ENCODE results near the gene ZNF695. TPM values are rescaled to one million over a fixed set of nuclear protein-coding genes. Genes with fewer than 3 reads are reported as not detected.
A peak's percentile ranks its signal among the peaks of the same experiment; 100 is the strongest.

Gene ZNF695
- total and polyA plus RNA-seq, 2 of the 13 experiments (the other 11 are each of a cell fraction or from before 2014, with no cell fraction given): 2.9 to 11.6 TPM

DNA sequence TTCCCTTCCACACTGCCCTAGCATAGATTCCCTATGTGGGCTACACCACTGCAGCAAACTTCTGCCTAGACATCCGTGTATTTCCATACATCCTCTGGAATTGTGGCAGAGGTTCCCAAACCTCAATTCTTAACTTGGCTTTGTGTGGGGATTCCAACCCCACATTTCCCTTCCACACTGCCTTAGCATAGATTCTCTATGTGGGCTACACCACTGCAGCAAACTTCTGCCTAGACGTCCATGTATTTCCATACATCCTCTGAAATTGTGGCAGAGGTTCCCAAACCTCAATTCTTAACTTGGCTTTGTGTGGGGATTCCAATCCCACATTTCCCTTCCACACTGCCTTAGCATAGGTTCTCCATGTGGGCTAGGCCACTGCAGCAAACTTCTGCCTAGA, 39.4 kb upstream of the ZNF695 start (continued):
- TF ChIP-seq ZNF30 (CRISPR knock-in tag; IDR thresholded peaks at IDR 0.05) (no peak), RELA (CRISPR knock-in tag; IDR thresholded peaks at IDR 0.05) (no peak)

DNA sequence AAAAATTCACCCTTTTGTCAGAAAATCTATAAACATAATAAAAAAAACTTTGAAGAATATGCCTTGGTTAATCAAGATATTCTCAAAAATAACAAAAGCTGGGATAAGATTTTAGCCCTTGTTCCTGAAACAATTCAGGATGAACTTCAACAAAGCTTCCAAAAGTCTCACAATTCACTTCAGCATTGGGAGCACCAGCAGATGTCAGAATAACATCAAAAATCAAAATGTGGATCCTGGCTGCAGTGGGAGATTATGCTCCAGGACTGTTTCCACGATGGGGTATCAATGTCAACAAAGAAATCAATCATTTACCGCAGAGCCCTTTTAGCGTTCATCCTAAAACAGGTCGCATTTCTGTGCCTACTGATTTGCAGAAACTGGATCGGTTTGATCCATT, 35.5 kb upstream of the ZNF695 start:
- Histone ChIP-seq H3K4me1 (ENCODE audit: insufficient read depth, low read length) (no peaks in the 10 kb centered on the region), H3K4me2 (ENCODE audit: low read depth, low read length) (no peak overlapping the region), H3K36me3 (replicated peaks in 1 of 2; ENCODE audit: control insufficient read depth in 1 of 2, insufficient read depth in 2 of 2, low read length in 2 of 2) (peaks cover 0 to 16% of the 10 kb centered on the region in 2 experiments; a peak in 3 of 5 replicates), H4K20me1 (ENCODE audit: insufficient read depth, low read length) (no peaks in the 10 kb centered on the region), H3K79me2 (ENCODE audit: insufficient read depth, low read length) (peaks cover 46% of the 10 kb centered on the region), H2AFZ (ENCODE audit: low read length) (no peak overlapping the region), H3K27me3 (ENCODE audit: control insufficient read depth in 1 of 2, insufficient read depth in 2 of 2, low read length in 2 of 2) (no peaks in the 10 kb centered on the region), H3K27ac (ENCODE audit: extremely low read length, insufficient read depth, low read length) (no peak overlapping the region), H3K4me3 (replicated peaks in 1 of 3; ENCODE audit: insufficient read depth in 1 of 3, low read depth in 2 of 3, low read length in 3 of 3) (no peak overlapping the region), H3K9ac (ENCODE audit: insufficient read depth, low read depth, low read length) (no peak overlapping the region), H3K9me3 (ENCODE audit: low read length) (peaks cover 86% of the 10 kb centered on the region)
- ChIA-PET POLR2A (no interaction called here), CTCF (ENCODE audit: low intra/inter-chr PET ratio, low total read pairs) (no interaction called here)
- no peak for FAIRE-seq
- no TSS peak for BruUV-seq (replicated peaks)
- no peak for DNase-seq (ENCODE audit: low spot score)
- intact Hi-C loops (cut with micrococcal nuclease; ENCODE audit: unreplicated experiment): loop anchor here (1.0 kb wide), 1 partner anchor 331 kb away; no protein-coding TSS in a partner anchor
- 51% methylated on average over 5 of the region's 5 CpGs for WGBS (ENCODE audit: low lambda C conversion rate)
- ATAC-seq: no peak
- in situ Hi-C loops (cut with HindIII; ENCODE audit: extremely low pct_ligation_motif_present, low pct_unique_long_range_greater_than_20kb): no loop called here
- TF ChIP-seq, protein P1, sequence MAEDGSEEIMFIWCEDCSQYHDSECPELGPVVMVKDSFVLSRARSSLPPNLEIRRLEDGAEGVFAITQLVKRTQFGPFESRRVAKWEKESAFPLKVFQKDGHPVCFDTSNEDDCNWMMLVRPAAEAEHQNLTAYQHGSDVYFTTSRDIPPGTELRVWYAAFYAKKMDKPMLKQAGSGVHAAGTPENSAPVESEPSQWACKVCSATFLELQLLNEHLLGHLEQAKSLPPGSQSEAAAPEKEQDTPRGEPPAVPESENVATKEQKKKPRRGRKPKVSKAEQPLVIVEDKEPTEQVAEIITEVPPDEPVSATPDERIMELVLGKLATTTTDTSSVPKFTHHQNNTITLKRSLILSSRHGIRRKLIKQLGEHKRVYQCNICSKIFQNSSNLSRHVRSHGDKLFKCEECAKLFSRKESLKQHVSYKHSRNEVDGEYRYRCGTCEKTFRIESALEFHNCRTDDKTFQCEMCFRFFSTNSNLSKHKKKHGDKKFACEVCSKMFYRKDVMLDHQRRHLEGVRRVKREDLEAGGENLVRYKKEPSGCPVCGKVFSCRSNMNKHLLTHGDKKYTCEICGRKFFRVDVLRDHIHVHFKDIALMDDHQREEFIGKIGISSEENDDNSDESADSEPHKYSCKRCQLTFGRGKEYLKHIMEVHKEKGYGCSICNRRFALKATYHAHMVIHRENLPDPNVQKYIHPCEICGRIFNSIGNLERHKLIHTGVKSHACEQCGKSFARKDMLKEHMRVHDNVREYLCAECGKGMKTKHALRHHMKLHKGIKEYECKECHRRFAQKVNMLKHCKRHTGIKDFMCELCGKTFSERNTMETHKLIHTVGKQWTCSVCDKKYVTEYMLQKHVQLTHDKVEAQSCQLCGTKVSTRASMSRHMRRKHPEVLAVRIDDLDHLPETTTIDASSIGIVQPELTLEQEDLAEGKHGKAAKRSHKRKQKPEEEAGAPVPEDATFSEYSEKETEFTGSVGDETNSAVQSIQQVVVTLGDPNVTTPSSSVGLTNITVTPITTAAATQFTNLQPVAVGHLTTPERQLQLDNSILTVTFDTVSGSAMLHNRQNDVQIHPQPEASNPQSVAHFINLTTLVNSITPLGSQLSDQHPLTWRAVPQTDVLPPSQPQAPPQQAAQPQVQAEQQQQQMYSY (CRISPR knock-in tag; IDR thresholded peaks at IDR 0.05): no peak
- TF ChIP-seq, protein P2, sequence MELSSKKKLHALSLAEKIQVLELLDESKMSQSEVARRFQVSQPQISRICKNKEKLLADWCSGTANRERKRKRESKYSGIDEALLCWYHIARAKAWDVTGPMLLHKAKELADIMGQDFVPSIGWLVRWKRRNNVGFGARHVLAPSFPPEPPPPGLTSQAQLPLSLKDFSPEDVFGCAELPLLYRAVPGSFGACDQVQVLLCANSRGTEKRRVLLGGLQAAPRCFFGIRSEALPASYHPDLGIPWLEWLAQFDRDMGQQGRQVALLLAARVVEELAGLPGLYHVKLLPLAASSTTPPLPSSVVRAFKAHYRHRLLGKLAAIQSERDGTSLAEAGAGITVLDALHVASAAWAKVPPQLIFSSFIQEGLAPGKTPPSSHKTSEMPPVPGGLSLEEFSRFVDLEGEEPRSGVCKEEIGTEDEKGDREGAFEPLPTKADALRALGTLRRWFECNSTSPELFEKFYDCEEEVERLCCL (CRISPR knock-in tag; IDR thresholded peaks at IDR 0.05; ENCODE audit: borderline replicate concordance): no peak
- TF ChIP-seq ZNF543 (CRISPR knock-in tag; IDR thresholded peaks at IDR 0.05): no peak
- TF ChIP-seq, protein P3, sequence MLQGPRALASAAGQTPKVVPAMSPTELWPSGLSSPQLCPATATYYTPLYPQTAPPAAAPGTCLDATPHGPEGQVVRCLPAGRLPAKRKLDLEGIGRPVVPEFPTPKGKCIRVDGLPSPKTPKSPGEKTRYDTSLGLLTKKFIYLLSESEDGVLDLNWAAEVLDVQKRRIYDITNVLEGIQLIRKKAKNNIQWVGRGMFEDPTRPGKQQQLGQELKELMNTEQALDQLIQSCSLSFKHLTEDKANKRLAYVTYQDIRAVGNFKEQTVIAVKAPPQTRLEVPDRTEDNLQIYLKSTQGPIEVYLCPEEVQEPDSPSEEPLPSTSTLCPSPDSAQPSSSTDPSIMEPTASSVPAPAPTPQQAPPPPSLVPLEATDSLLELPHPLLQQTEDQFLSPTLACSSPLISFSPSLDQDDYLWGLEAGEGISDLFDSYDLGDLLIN (CRISPR knock-in tag; IDR thresholded peaks at IDR 0.05; ENCODE audit: borderline replicate concordance): no peak
- TF ChIP-seq ZSCAN25 (CRISPR knock-in tag; IDR thresholded peaks at IDR 0.05): no peak
- TF ChIP-seq, protein P4, sequence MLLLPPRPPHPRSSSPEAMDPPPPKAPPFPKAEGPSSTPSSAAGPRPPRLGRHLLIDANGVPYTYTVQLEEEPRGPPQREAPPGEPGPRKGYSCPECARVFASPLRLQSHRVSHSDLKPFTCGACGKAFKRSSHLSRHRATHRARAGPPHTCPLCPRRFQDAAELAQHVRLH (CRISPR knock-in tag; IDR thresholded peaks at IDR 0.05; ENCODE audit: borderline replicate concordance, low read depth): no peak
- no peak for TF ChIP-seq SKI (IDR thresholded peaks at IDR 0.05; ENCODE audit: partially characterized antibody)
- TF ChIP-seq NPAS2 (CRISPR knock-in tag; IDR thresholded peaks at IDR 0.05; ENCODE audit: borderline replicate concordance): no peak
- TF ChIP-seq, protein P5, sequence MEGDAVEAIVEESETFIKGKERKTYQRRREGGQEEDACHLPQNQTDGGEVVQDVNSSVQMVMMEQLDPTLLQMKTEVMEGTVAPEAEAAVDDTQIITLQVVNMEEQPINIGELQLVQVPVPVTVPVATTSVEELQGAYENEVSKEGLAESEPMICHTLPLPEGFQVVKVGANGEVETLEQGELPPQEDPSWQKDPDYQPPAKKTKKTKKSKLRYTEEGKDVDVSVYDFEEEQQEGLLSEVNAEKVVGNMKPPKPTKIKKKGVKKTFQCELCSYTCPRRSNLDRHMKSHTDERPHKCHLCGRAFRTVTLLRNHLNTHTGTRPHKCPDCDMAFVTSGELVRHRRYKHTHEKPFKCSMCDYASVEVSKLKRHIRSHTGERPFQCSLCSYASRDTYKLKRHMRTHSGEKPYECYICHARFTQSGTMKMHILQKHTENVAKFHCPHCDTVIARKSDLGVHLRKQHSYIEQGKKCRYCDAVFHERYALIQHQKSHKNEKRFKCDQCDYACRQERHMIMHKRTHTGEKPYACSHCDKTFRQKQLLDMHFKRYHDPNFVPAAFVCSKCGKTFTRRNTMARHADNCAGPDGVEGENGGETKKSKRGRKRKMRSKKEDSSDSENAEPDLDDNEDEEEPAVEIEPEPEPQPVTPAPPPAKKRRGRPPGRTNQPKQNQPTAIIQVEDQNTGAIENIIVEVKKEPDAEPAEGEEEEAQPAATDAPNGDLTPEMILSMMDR (CRISPR knock-in tag; IDR thresholded peaks at IDR 0.05): peak; percentile 58
- TF ChIP-seq MYNN (CRISPR knock-in tag; IDR thresholded peaks at IDR 0.05; ENCODE audit: low read depth): no peak
- TF ChIP-seq ZNF670 (CRISPR knock-in tag; IDR thresholded peaks at IDR 0.05; ENCODE audit: borderline replicate concordance): no peak
- no peak for TF ChIP-seq SETDB1 (CRISPR knock-in tag; IDR thresholded peaks at IDR 0.05; ENCODE audit: borderline replicate concordance)

All from HepG2 (cell line).